Stimulated activated CD4-positive, alpha-beta T cell treated with anti-CD3 and anti-CD28 coated beads, Interleukin-4, amount 100 ng/mL, for 1 hour (primary cell): Measurements from ENCODE around the gene UBE2Q2.
A peak's percentile ranks its signal among the peaks of the same experiment; 100 is the strongest.
"Not testable (repeated sequence)": the region's sequence is repeated elsewhere in the genome, so short reads cannot be mapped to it uniquely, and the experiment has no call there.

Experiments used
- DNase-seq: peaks from one replicate; pipeline ENCODE4 v3.0.0-alpha.2; 2020

The UBE2Q2 gene

GRCh38 chr15:75867449-75867848 is 24.2 kb downstream of the UBE2Q2 start:
- no peak for DNase-seq

GRCh38 chr15:75868019-75868418 is 24.8 kb downstream of the UBE2Q2 start:
- DNase-seq = no peak

GRCh38 chr15:75869446-75869845 is 26.2 kb downstream of the UBE2Q2 start:
- DNase-seq = no peak

- not testable (repeated sequence) for DNase-seq
Measured at GRCh38 chr15:75871589-75871988, 28.3 kb downstream of the UBE2Q2 start.

- DNase-seq = no peak
Measured at GRCh38 chr15:75872403-75872990, 29.2 kb downstream of the UBE2Q2 start.

GRCh38 chr15:75884041-75884440 is 40.8 kb downstream of the UBE2Q2 start:
- DNase-seq = no peak

- no peak for DNase-seq
Measured at GRCh38 chr15:75887178-75887577, 43.9 kb downstream of the UBE2Q2 start.

- no peak for DNase-seq
Measured at GRCh38 chr15:75891895-75892294, 48.6 kb downstream of the UBE2Q2 start.

GRCh38 chr15:75895731-75896130 is 52.5 kb downstream of the UBE2Q2 start:
- DNase-seq = no peak

GRCh38 chr15:75900577-75900976 is 57.3 kb downstream of the UBE2Q2 start:
- DNase-seq = no peak

GRCh38 chr15:75902129-75902557 is 58.9 kb downstream of the UBE2Q2 start:
- no peak for DNase-seq

GRCh38 chr15:75903331-75904239 is 60.3 kb downstream of the UBE2Q2 start, which contains the start of gene FBXO22:
Gene FBXO22 (plus strand): TSS chr15:75903878. CDS start chr15:75903964, 86 bp downstream.
- DNase-seq = peak; percentile 92

- no peak for DNase-seq
Measured at GRCh38 chr15:75905231-75905630, 62.0 kb downstream of the UBE2Q2 start.

GRCh38 chr15:75910355-75910754 is 67.1 kb downstream of the UBE2Q2 start:
- not testable (repeated sequence) for DNase-seq

- DNase-seq = no peak
Measured at GRCh38 chr15:75916978-75917377, 73.7 kb downstream of the UBE2Q2 start.

- no peak for DNase-seq
Measured at GRCh38 chr15:75918135-75918534, 74.9 kb downstream of the UBE2Q2 start.

GRCh38 chr15:75920079-75920478 is 76.8 kb downstream of the UBE2Q2 start:
- no peak for DNase-seq

GRCh38 chr15:75921732-75922703 is 78.8 kb downstream of the UBE2Q2 start:
- no peak for DNase-seq

- no peak for DNase-seq
Measured at GRCh38 chr15:75923756-75924155, 80.5 kb downstream of the UBE2Q2 start.

- no peak for DNase-seq
Measured at GRCh38 chr15:75924576-75924975, 81.3 kb downstream of the UBE2Q2 start.

GRCh38 chr15:75925440-75925839 is 82.2 kb downstream of the UBE2Q2 start:
- DNase-seq = no peak

- DNase-seq = no peak
Measured at GRCh38 chr15:75926931-75927330, 83.7 kb downstream of the UBE2Q2 start.

GRCh38 chr15:75927601-75928000 is 84.4 kb downstream of the UBE2Q2 start:
- DNase-seq = no peak
